Kasumi-1 (cell line): Measurements from ENCODE around the gene TMEM116.
"Not testable (repeated sequence)": the region's sequence is repeated elsewhere in the genome, so short reads cannot be mapped to it uniquely, and the experiment has no call there.

Experiments
- DNase-seq, 2 experiments: peaks; one replicate each; lab custom pipeline; 2025; lab: John Stamatoyannopoulos, UW

TMEM116 gene

GRCh38 chr12:111976291-111976690, 36.7 kb downstream of the TMEM116 start:
- no peak for DNase-seq

GRCh38 chr12:111975161-111975931, 37.6 kb downstream of the TMEM116 start:
- DNase-seq, result no peak

- DNase-seq, result no peak
Observed at GRCh38 chr12:111971800-111972199, 41.2 kb downstream of the TMEM116 start.

- no peak for DNase-seq
Observed at GRCh38 chr12:111964935-111965334, 48.0 kb downstream of the TMEM116 start.

- DNase-seq, result not testable (repeated sequence)
Observed at GRCh38 chr12:111959518-111959917, 53.4 kb downstream of the TMEM116 start.

GRCh38 chr12:111957224-111957623, 55.7 kb downstream of the TMEM116 start:
- not testable (repeated sequence) for DNase-seq

- no peak for DNase-seq
Observed at GRCh38 chr12:111954969-111955368, 58.0 kb downstream of the TMEM116 start.

GRCh38 chr12:111953455-111953854, 59.5 kb downstream of the TMEM116 start:
- DNase-seq, result no peak

GRCh38 chr12:111952084-111952787, 60.7 kb downstream of the TMEM116 start:
- not testable (repeated sequence) for DNase-seq

GRCh38 chr12:111950961-111951676, 61.8 kb downstream of the TMEM116 start:
- not testable (repeated sequence) for DNase-seq

GRCh38 chr12:111943929-111944328, 69.0 kb downstream of the TMEM116 start:
- no peak for DNase-seq

GRCh38 chr12:111942557-111942956, 70.4 kb downstream of the TMEM116 start:
- DNase-seq, result peak in 1 of 2 experiments; percentile 5

GRCh38 chr12:111937429-111937828, 75.5 kb downstream of the TMEM116 start:
- DNase-seq, result no peak

- no peak for DNase-seq
Observed at GRCh38 chr12:111936869-111937268, 76.1 kb downstream of the TMEM116 start.

GRCh38 chr12:111932241-111932640, 80.7 kb downstream of the TMEM116 start:
- no peak for DNase-seq

GRCh38 chr12:111927346-111927745, 85.6 kb downstream of the TMEM116 start:
- DNase-seq, result no peak

GRCh38 chr12:111926631-111927030, 86.3 kb downstream of the TMEM116 start:
- no peak for DNase-seq

- no peak for DNase-seq
Observed at GRCh38 chr12:111925171-111925570, 87.8 kb downstream of the TMEM116 start.

- no peak for DNase-seq
Observed at GRCh38 chr12:111907740-111908139, 105.2 kb downstream of the TMEM116 start.

- no peak for DNase-seq
Observed at GRCh38 chr12:111905502-111905901, 107.5 kb downstream of the TMEM116 start.

- DNase-seq, result no peak
Observed at GRCh38 chr12:111904446-111904975, 108.5 kb downstream of the TMEM116 start.

GRCh38 chr12:111901182-111901581, 111.8 kb downstream of the TMEM116 start:
- DNase-seq, result no peak
